ENCODE measurements around the gene STBD1. TPM values are rescaled to one million over a fixed set of nuclear protein-coding genes. Genes with fewer than 3 reads are reported as not detected.

The STBD1 gene
- total RNA-seq, 1 donor from 2014 or later: 24.3 TPM

- no peaks in the 10 kb centered on the region for H3K27me3 ChIP-seq (ENCODE audit: low read depth)
These were observed 15.7 kb downstream of the STBD1 start for GRCh38 chr4:76322236-76322635.

GRCh38 chr4:76325072-76325471 is 18.5 kb downstream of the STBD1 start:
- no peak for TF ChIP-seq CTCF (IDR thresholded peaks at IDR 0.05; ENCODE audit: borderline replicate concordance)
- DNase-seq: no peak
- H3K27me3 ChIP-seq (ENCODE audit: low read depth): no peaks in the 10 kb centered on the region
- peaks cover 38% of the 10 kb centered on the region for H3K9me3 ChIP-seq (replicated peaks)
- no peak overlapping the region for H3K27ac ChIP-seq (replicated peaks)
- no peaks in the 10 kb centered on the region for H3K36me3 ChIP-seq
- no peaks in the 10 kb centered on the region for H3K4me1 ChIP-seq
- intact Hi-C loops (cut with micrococcal nuclease): no loop called here
- no peak overlapping the region for H3K4me3 ChIP-seq

More at GRCh38 chr4:76322236-76322635, 15.7 kb downstream of the STBD1 start:
- no peak for TF ChIP-seq CTCF (IDR thresholded peaks at IDR 0.05; ENCODE audit: borderline replicate concordance)
- no peak overlapping the region for H3K4me3 ChIP-seq
- no peaks in the 10 kb centered on the region for H3K4me1 ChIP-seq
- peaks cover 37% of the 10 kb centered on the region for H3K9me3 ChIP-seq (replicated peaks)
- DNase-seq: no peak
- H3K27ac ChIP-seq (replicated peaks): no peak overlapping the region
- no peaks in the 10 kb centered on the region for H3K36me3 ChIP-seq
- intact Hi-C loops (cut with micrococcal nuclease): no loop called here

GRCh38 chr4:76326515-76326914 is 20.0 kb downstream of the STBD1 start:
- Histone ChIP-seq H3K4me3 (no peak overlapping the region), H3K27me3 (ENCODE audit: low read depth) (no peaks in the 10 kb centered on the region), H3K9me3 (replicated peaks) (peaks cover 31% of the 10 kb centered on the region), H3K27ac (replicated peaks) (no peak overlapping the region), H3K36me3 (no peaks in the 10 kb centered on the region), H3K4me1 (no peaks in the 10 kb centered on the region)
- intact Hi-C loops (cut with micrococcal nuclease): no loop called here
- TF ChIP-seq CTCF (IDR thresholded peaks at IDR 0.05; ENCODE audit: borderline replicate concordance): no peak
- DNase-seq: no peak

DNA sequence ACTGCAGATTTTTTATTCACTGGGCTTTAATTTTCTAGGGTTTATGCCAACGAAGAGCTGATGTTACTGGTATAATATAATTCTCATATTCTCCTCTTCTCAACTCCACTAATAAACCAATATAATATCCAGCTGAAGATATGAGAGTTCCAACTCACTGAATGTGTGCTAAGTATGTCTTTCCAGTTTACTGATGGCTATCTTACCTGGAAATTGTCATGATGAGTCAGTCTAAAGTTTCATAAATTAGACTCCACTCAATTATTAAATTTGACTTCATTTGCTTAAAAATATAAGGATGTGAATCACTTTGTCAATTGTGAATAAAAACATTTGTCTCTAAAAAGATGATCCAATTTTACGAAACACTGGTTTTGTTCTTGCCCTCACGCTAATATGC is 28.4 kb downstream of the STBD1 start:
- TF ChIP-seq CTCF (IDR thresholded peaks at IDR 0.05; ENCODE audit: borderline replicate concordance): no peak
- DNase-seq: no peak
- H3K27ac ChIP-seq (replicated peaks): no peak overlapping the region
- no peaks in the 10 kb centered on the region for H3K4me1 ChIP-seq
- intact Hi-C loops (cut with micrococcal nuclease): no loop called here
- H3K27me3 ChIP-seq (ENCODE audit: low read depth): no peaks in the 10 kb centered on the region
- no peaks in the 10 kb centered on the region for H3K9me3 ChIP-seq (replicated peaks)
- H3K4me3 ChIP-seq: no peak overlapping the region
- H3K36me3 ChIP-seq: no peaks in the 10 kb centered on the region

GRCh38 chr4:76339364-76339763 is 32.8 kb downstream of the STBD1 start:
- Histone ChIP-seq H3K27ac (replicated peaks) (no peak overlapping the region), H3K4me3 (no peak overlapping the region), H3K36me3 (no peaks in the 10 kb centered on the region), H3K9me3 (replicated peaks) (no peaks in the 10 kb centered on the region), H3K4me1 (peaks cover 17% of the 10 kb centered on the region), H3K27me3 (ENCODE audit: low read depth) (no peaks in the 10 kb centered on the region)
- TF ChIP-seq CTCF (IDR thresholded peaks at IDR 0.05; ENCODE audit: borderline replicate concordance): no peak
- intact Hi-C loops (cut with micrococcal nuclease): no loop called here
- no peak for DNase-seq

GRCh38 chr4:76341063-76341462 is 34.5 kb downstream of the STBD1 start:
- no peak for DNase-seq
- intact Hi-C loops (cut with micrococcal nuclease): no loop called here
- Histone ChIP-seq H3K27me3 (ENCODE audit: low read depth) (no peaks in the 10 kb centered on the region), H3K27ac (replicated peaks) (peak overlapping the region; percentile 27), H3K9me3 (replicated peaks) (no peaks in the 10 kb centered on the region), H3K36me3 (no peaks in the 10 kb centered on the region), H3K4me3 (no peak overlapping the region), H3K4me1 (peaks cover 17% of the 10 kb centered on the region)
- no peak for TF ChIP-seq CTCF (IDR thresholded peaks at IDR 0.05; ENCODE audit: borderline replicate concordance)
